Endodermal cell (in vitro differentiated cells): ENCODE results near the gene PHF20. TPM values are rescaled to one million over a fixed set of nuclear protein-coding genes. Genes with fewer than 3 reads are reported as not detected.
"Not testable (repeated sequence)": the region's sequence is repeated elsewhere in the genome, so short reads cannot be mapped to it uniquely, and the experiment has no call there.

Experiments
- DNase-seq: peaks from one replicate; pipeline ENCODE4 v3.0.0-alpha.2; 2017
- H3K27ac ChIP-seq: 2 replicates; pipeline ENCODE4 v1.5.1; 2013; ENCODE audit warnings: mild to moderate bottlenecking, low read depth, low read length, moderate library complexity
- H3K27me3 ChIP-seq: 2 replicates; pipeline ENCODE4 v1.6.1; 2013; ENCODE audit warnings: mild to moderate bottlenecking, low read length, moderate library complexity; ENCODE audit not compliant: insufficient read depth, control insufficient read depth, poor library complexity, severe bottlenecking
- H3K36me3 ChIP-seq: 2 replicates; pipeline ENCODE4 v1.7.0; 2013; ENCODE audit warnings: mild to moderate bottlenecking, low read length, moderate library complexity; ENCODE audit not compliant: control insufficient read depth, insufficient read depth
- H3K4me1 ChIP-seq: one replicate; pipeline ENCODE4 v1.7.0; 2013; ENCODE audit warnings: low read length; ENCODE audit not compliant: control insufficient read depth, insufficient read depth
- H3K4me3 ChIP-seq: 2 replicates; pipeline ENCODE4 v1.5.1; 2013; ENCODE audit warnings: mild to moderate bottlenecking, low read length, moderate library complexity
- H3K9ac ChIP-seq: 2 replicates; pipeline ENCODE4 v1.6.1; 2013; ENCODE audit warnings: mild to moderate bottlenecking, low read length, moderate library complexity; ENCODE audit not compliant: poor library complexity, severe bottlenecking; ENCODE audit errors: extremely low read depth
- H3K9me3 ChIP-seq: 2 replicates; pipeline ENCODE4 v1.6.1; 2013; ENCODE audit warnings: mild to moderate bottlenecking, low read length, moderate library complexity; ENCODE audit not compliant: control insufficient read depth
- H3K27ac Mint-ChIP-seq: 2 replicates; pipeline ENCODE4 v1.8.0; 2020; ENCODE audit warnings: mixed read lengths
- H3K27me3 Mint-ChIP-seq: 2 replicates; pipeline ENCODE4 v1.8.0; 2021; ENCODE audit warnings: mild to moderate bottlenecking, mixed read lengths; ENCODE audit not compliant: insufficient read depth
- H3K36me3 Mint-ChIP-seq: 2 replicates; pipeline ENCODE4 v1.8.0; 2020; ENCODE audit warnings: low read depth, mixed read lengths
- H3K4me1 Mint-ChIP-seq: 2 replicates; pipeline ENCODE4 v1.8.0; 2020; ENCODE audit warnings: mixed read lengths
- H3K4me3 Mint-ChIP-seq: 2 replicates; pipeline ENCODE4 v1.8.0; 2020; ENCODE audit warnings: mild to moderate bottlenecking, moderate library complexity, mixed read lengths
- H3K9me3 Mint-ChIP-seq: 2 replicates; pipeline ENCODE4 v1.8.0; 2020; ENCODE audit warnings: mild to moderate bottlenecking, mixed read lengths
- CTCF ChIP-seq: fragments of 200-600 bp; sonication (generic); conservative IDR thresholded peaks from 2 replicates; pipeline ENCODE4 v1.5.0; 2021; ENCODE audit warnings: antibody characterized with exemption, mild to moderate bottlenecking
- WGBS, 2 experiments: methylation state at CpG; one replicate each; pipeline versions ENCODE4 v1.1.5 to v1.1.7; 2013; ENCODE audit warnings: missing lambda C conversion rate in 2 of 2, mixed read lengths in 1 of 2; ENCODE audit not compliant: insufficient coverage in 1 of 2, insufficient read length in 1 of 2; 5-methylcytosine and 5-hydroxymethylcytosine counted together
- total RNA-seq, 2 donors: library from RNA; stranded (reverse); fragmentation: NEBNext Ultra II Directional in 1 of 2; extraction: Animal tissue kit (Norgen Biotek cat#: 25700) in 1 of 2; gene quantifications; 2 replicates in 1 of 2; 3 replicates in 1 of 2; pipeline ENCODE4 v1.2.1, GENCODE V29; 2021

PHF20 gene
- total RNA-seq, 2 donors from 2014 or later: 68.1 to 78.8 TPM

GRCh38 chr20:35776513-35777101, 4.8 kb downstream of the PHF20 start:
- Mint-ChIP-seq H3K27ac (peak overlapping the region; percentile 28), H3K36me3 (peaks cover 25% of the 10 kb centered on the region)
- H3K4me3 ChIP-seq: peak overlapping the region; percentile 34

GRCh38 chr20:35783811-35784210, 12.0 kb downstream of the PHF20 start:
- DNase-seq, H3K4me3 ChIP-seq, H3K27ac Mint-ChIP-seq, H3K27me3 Mint-ChIP-seq, H3K9me3 Mint-ChIP-seq, H3K9ac ChIP-seq, H3K27ac ChIP-seq, H3K4me1 Mint-ChIP-seq, H3K9me3 ChIP-seq, H3K4me1 ChIP-seq, H3K27me3 ChIP-seq, H3K4me3 Mint-ChIP-seq: not testable (repeated sequence)
- peaks cover 24% of the 10 kb centered on the region for H3K36me3 Mint-ChIP-seq
- 94 to 98% methylated on average over 8 to 12 of the region's 12 CpGs for WGBS, 2 experiments
- H3K36me3 ChIP-seq: peaks cover 19% of the 10 kb centered on the region

More at GRCh38 chr20:35776513-35777101, 4.8 kb downstream of the PHF20 start:
- Histone ChIP-seq H3K36me3 (peaks cover 18% of the 10 kb centered on the region), H3K9ac (no peak overlapping the region), H3K9me3 (no peaks in the 10 kb centered on the region), H3K27me3 (no peaks in the 10 kb centered on the region), H3K4me1 (peaks cover 10% of the 10 kb centered on the region), H3K27ac (no peak overlapping the region)
- TF ChIP-seq CTCF: no peak
- H3K4me1 Mint-ChIP-seq: peaks cover 34% of the 10 kb centered on the region
- peaks cover 1% of the 10 kb centered on the region for H3K9me3 Mint-ChIP-seq
- H3K27me3 Mint-ChIP-seq: peaks cover 2% of the 10 kb centered on the region
- H3K4me3 Mint-ChIP-seq: no peak overlapping the region
- 89 to 90% methylated on average over 4 of the region's 4 CpGs for WGBS, 2 experiments
- DNase-seq: no peak

GRCh38 chr20:35785541-35785940, 13.7 kb downstream of the PHF20 start:
- WGBS, 2 experiments: 93 to 97% methylated on average over 3 to 4 of the region's 4 CpGs
- H3K4me1 ChIP-seq, H3K4me3 ChIP-seq, H3K9ac ChIP-seq, H3K27ac ChIP-seq, H3K4me1 Mint-ChIP-seq, H3K27me3 Mint-ChIP-seq, H3K4me3 Mint-ChIP-seq, H3K9me3 Mint-ChIP-seq, DNase-seq, H3K9me3 ChIP-seq, H3K27ac Mint-ChIP-seq, H3K27me3 ChIP-seq: not testable (repeated sequence)
- H3K36me3 ChIP-seq: peaks cover 16% of the 10 kb centered on the region
- peaks cover 15% of the 10 kb centered on the region for H3K36me3 Mint-ChIP-seq

- H3K9ac ChIP-seq: no peak overlapping the region
- Mint-ChIP-seq H3K4me1 (peaks cover 3% of the 10 kb centered on the region), H3K4me3 (no peak overlapping the region), H3K27me3 (no peaks in the 10 kb centered on the region), H3K9me3 (no peaks in the 10 kb centered on the region), H3K36me3 (peaks cover 15% of the 10 kb centered on the region), H3K27ac (no peak overlapping the region)
- H3K9me3 ChIP-seq: no peaks in the 10 kb centered on the region
- peaks cover 4% of the 10 kb centered on the region for H3K36me3 ChIP-seq
- no peaks in the 10 kb centered on the region for H3K4me1 ChIP-seq
- DNase-seq: no peak
- TF ChIP-seq CTCF: no peak
- no peaks in the 10 kb centered on the region for H3K27me3 ChIP-seq
- WGBS, 2 experiments: 97% methylated on average over 4 of the region's 4 CpGs; no CpG with 5 or more reads in 1 of the 2 experiments
- no peak overlapping the region for H3K4me3 ChIP-seq
- H3K27ac ChIP-seq: no peak overlapping the region
These were observed 17.0 kb downstream of the PHF20 start for GRCh38 chr20:35788796-35789195.
